Endothelial cell of umbilical vein (primary cell): Measurements from ENCODE around the gene COBLL1. TPM values are rescaled to one million over a fixed set of nuclear protein-coding genes. Genes with fewer than 3 reads are reported as not detected.

Source experiments
- BruUV-seq: library from RNA; stranded (reverse); fragments of 400-500 nt; replicated peaks from 2 replicates; lab custom pipeline; 2021; lab: Mats Ljungman, UMichigan
- CTCF ChIA-PET: fragments of 300-600, 350-600 bp; sonication (Branson Sonifier 250); formaldehyde crosslinking; loops from one replicate; lab custom pipeline; 2021; ENCODE audit warnings: antibody characterized with exemption, inconsistent platforms; lab: Charles Lee
- POLR2A ChIA-PET: fragments of 300-600, 350-600 bp; sonication (Branson Sonifier 250); formaldehyde crosslinking; loops from one replicate; lab custom pipeline; 2021; ENCODE audit warnings: antibody characterized with exemption, inconsistent platforms; lab: Charles Lee
- DNase-seq: peaks from one replicate; pipeline ENCODE4 v3.0.0-alpha.2; 2011; ENCODE audit warnings: low read depth, low spot score
- FAIRE-seq: peaks from 2 replicates; lab custom pipeline; 2011; peaks lifted over from hg19 to GRCh38; lab: Jason Lieb, UNC
- H2AFZ ChIP-seq: 2 replicates; pipeline ENCODE4 v1.6.0; 2012; ENCODE audit warnings: low read depth, low read length, control low read depth, inconsistent platforms
- H3K27ac ChIP-seq: 2 replicates; pipeline ENCODE4 v1.5.1; 2011; ENCODE audit warnings: low read depth, mild to moderate bottlenecking, control low read depth, low read length, moderate library complexity; ENCODE audit not compliant: insufficient read depth
- H3K27me3 ChIP-seq, 2 experiments: 2 replicates each; pipeline versions ENCODE4 v1.6.0 to v1.6.1; 2011; ENCODE audit warnings: low read length in 2 of 2, mixed read lengths in 1 of 2; ENCODE audit not compliant: control insufficient read depth in 2 of 2, insufficient read depth in 2 of 2
- H3K36me3 ChIP-seq, 2 experiments: 2 replicates in 1 of 2; 3 replicates in 1 of 2; pipeline ENCODE4 v1.5.1; 2011; ENCODE audit warnings: low read length in 2 of 2, mild to moderate bottlenecking in 1 of 2, moderate library complexity in 1 of 2; ENCODE audit not compliant: control insufficient read depth in 2 of 2, insufficient read depth in 2 of 2; ENCODE audit errors: extremely low read depth in 1 of 2
- H3K4me1 ChIP-seq: 3 replicates; pipeline ENCODE4 v1.5.1; 2011; ENCODE audit warnings: mild to moderate bottlenecking, low read length; ENCODE audit not compliant: control insufficient read depth, insufficient read depth; ENCODE audit errors: extremely low read depth
- H3K4me2 ChIP-seq: 2 replicates; pipeline ENCODE4 v1.6.1; 2011; ENCODE audit warnings: low read length, control low read depth, mixed read lengths; ENCODE audit not compliant: insufficient read depth
- H3K4me3 ChIP-seq, 3 experiments: fragments of 200-600 bp in 1 of 3; sonication (generic), shearing (Covaris generic) in 1 of 3; replicated peaks in 1 of 3; 2 replicates each; pipeline ENCODE4 v1.5.1; 2011 to 2016; ENCODE audit warnings: control low read depth in 3 of 3, low read length in 3 of 3, mild to moderate bottlenecking in 2 of 3, inconsistent platforms in 1 of 3, low read depth in 1 of 3, moderate library complexity in 1 of 3; ENCODE audit not compliant: insufficient read depth in 1 of 3
- H3K79me2 ChIP-seq: 2 replicates; pipeline ENCODE4 v1.6.0; 2012; ENCODE audit warnings: low read length, inconsistent platforms; ENCODE audit not compliant: control insufficient read depth, insufficient read depth
- H3K9ac ChIP-seq: replicated peaks from 2 replicates; pipeline ENCODE3; 2011; ENCODE audit warnings: low read length, control low read depth; ENCODE audit not compliant: insufficient read depth; ENCODE audit errors: extremely low read depth
- H3K9me1 ChIP-seq: replicated peaks from 3 replicates; pipeline ENCODE4 v1.6.0; 2011; ENCODE audit warnings: mild to moderate bottlenecking, low read length; ENCODE audit not compliant: control insufficient read depth, insufficient read depth; ENCODE audit errors: extremely low read depth
- H3K9me3 ChIP-seq: replicated peaks from 2 replicates; pipeline ENCODE4 v1.5.1; 2012; ENCODE audit warnings: low read length, inconsistent platforms; ENCODE audit not compliant: control insufficient read depth, insufficient read depth
- H4K20me1 ChIP-seq: replicated peaks from 2 replicates; pipeline ENCODE3; 2011; ENCODE audit warnings: mild to moderate bottlenecking, low read length; ENCODE audit not compliant: control insufficient read depth, insufficient read depth; ENCODE audit errors: extremely low read depth
- EZH2 ChIP-seq: IDR thresholded peaks from 2 replicates; pipeline ENCODE4 v1.6.1; 2012; ENCODE audit warnings: borderline replicate concordance, low read depth, mild to moderate bottlenecking, moderate library complexity, low read length, inconsistent platforms; ENCODE audit not compliant: severe bottlenecking
- FOS ChIP-seq: IDR thresholded peaks from 2 replicates; pipeline ENCODE4 v1.6.1; 2011; ENCODE audit warnings: mild to moderate bottlenecking, low read length, moderate library complexity, borderline replicate concordance; ENCODE audit not compliant: insufficient read depth
- JUN ChIP-seq: IDR thresholded peaks from 2 replicates; pipeline ENCODE4 v1.6.1; 2011; ENCODE audit warnings: borderline replicate concordance, low read depth; ENCODE audit not compliant: insufficient read length, insufficient read depth
- MAX ChIP-seq: IDR thresholded peaks from 2 replicates; pipeline ENCODE4 v1.6.1; 2011; ENCODE audit not compliant: insufficient read depth, insufficient read length
- MYC ChIP-seq: IDR thresholded peaks from one replicate; pipeline ENCODE4 v1.6.1; 2011; ENCODE audit warnings: mild to moderate bottlenecking, low read depth, low read length
- POLR2A ChIP-seq: IDR thresholded peaks from 2 replicates; pipeline ENCODE4 v1.6.1; 2012; ENCODE audit warnings: low read depth, mild to moderate bottlenecking, control low read depth, low read length
- POLR2AphosphoS5 ChIP-seq: IDR thresholded peaks from 2 replicates; pipeline ENCODE4 v1.6.1; 2012; ENCODE audit warnings: low read depth, mild to moderate bottlenecking, control low read depth, low read length, moderate library complexity; ENCODE audit not compliant: insufficient read depth
- dilution Hi-C: fragments of 300-500 bp; cut with MboI; formaldehyde crosslinking; loops from one replicate; pipeline ENCODE4 v1.15.0; 2019; ENCODE audit warnings: low sequenced_read_pairs; ENCODE audit not compliant: extremely low pct_ligation_motif_present
- intact Hi-C: fragments of 100-400 bp; cut with micrococcal nuclease; formaldehyde crosslinking; loops from one replicate; pipeline ENCODE4 v1.10.0; 2022
- polyA plus RNA-seq, 4 experiments: library from polyadenylated mRNA; depleted of rRNA in 3 of 4; stranded (reverse) in 3 of 4; unstranded in 1 of 4; fragments of >200 nt; gene quantifications; 2 replicates each; pipeline versions ENCODE4 v1.2.1 to v1.2.3, GENCODE V29; 2011 to 2012; ENCODE audit warnings: missing spikeins in 1 of 4
- total RNA-seq: library from RNA; stranded (reverse); gene quantifications from 2 replicates; pipeline ENCODE4 v1.2.3, GENCODE V29; 2021
- TF ChIP-seq, protein P1 (sequence below), 2 donors: IDR thresholded peaks; 1 replicate in 1 of 2; 2 replicates in 1 of 2; pipeline ENCODE4 v1.5.1; 2011; ENCODE audit warnings: low read length in 2 of 2, mild to moderate bottlenecking in 2 of 2, moderate library complexity in 2 of 2, control low read depth in 1 of 2, inconsistent platforms in 1 of 2, low read depth in 1 of 2; ENCODE audit not compliant: insufficient read depth in 1 of 2; ENCODE audit errors: extremely low read depth in 1 of 2

COBLL1 gene
- total and polyA plus RNA-seq, 2 donors (not counting 3 experiments of a cell fraction or from before 2014, with no cell fraction given), result 9.1 to 38.4 TPM

DNA sequence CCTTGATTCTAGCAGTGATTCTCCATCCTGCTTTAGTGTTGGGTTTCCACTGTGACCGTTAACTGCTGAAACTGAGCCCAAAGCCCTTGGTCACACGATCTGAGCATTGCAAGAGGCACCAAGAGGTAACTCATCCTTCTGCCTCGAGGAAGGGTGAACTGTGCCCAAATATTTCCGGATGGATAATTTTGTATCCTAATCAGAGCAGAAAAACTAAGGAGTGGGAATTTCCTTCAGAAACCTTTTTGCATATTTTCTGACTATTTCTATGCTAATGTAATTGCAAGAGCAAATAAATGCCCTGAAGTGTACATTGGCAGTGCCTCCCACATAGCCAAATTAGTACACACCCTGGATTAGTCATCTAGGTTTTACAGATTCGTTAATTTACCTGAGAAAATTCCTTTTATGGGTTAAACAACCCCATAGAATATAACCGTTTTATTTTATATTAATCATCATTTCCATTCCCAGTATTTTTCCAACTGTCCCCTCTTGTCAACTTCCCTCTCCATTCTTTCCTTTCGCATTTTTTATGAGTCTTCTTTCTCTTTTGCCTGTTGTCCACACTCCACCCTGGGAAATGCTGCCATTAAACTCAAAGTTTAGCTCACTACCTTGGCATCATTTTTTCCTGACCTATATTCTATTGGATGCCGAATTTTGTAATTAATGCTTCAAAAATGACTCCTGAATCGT, 31.7 kb upstream of the COBLL1 start:
- H3K79me2 ChIP-seq, result no peaks in the 10 kb centered on the region
- no peaks in the 10 kb centered on the region for H4K20me1 ChIP-seq
- no peak overlapping the region for H2AFZ ChIP-seq
- H3K9ac ChIP-seq, result no peak overlapping the region
- no peaks in the 10 kb centered on the region for H3K36me3 ChIP-seq
- H3K9me1 ChIP-seq, result no peaks in the 10 kb centered on the region
- no TSS peak for BruUV-seq
- intact Hi-C loops, result no loop called here
- ChIA-PET CTCF (interaction anchor here (0.9 kb wide), 1 partner anchor 40 kb away, joined by 3 read pairs; no protein-coding TSS in a partner anchor), POLR2A (no interaction called here)
- H3K27ac ChIP-seq, result no peak overlapping the region
- no peaks in the 10 kb centered on the region for H3K27me3 ChIP-seq
- H3K4me3 ChIP-seq, result no peak overlapping the region
- H3K4me1 ChIP-seq, result no peaks in the 10 kb centered on the region
- H3K4me2 ChIP-seq, result no peak overlapping the region
- no peak for TF ChIP-seq POLR2A
- TF ChIP-seq EZH2, result no peak
- TF ChIP-seq POLR2AphosphoS5, result no peak
- TF ChIP-seq JUN, result no peak
- TF ChIP-seq MAX, result no peak
- TF ChIP-seq, protein P1, sequence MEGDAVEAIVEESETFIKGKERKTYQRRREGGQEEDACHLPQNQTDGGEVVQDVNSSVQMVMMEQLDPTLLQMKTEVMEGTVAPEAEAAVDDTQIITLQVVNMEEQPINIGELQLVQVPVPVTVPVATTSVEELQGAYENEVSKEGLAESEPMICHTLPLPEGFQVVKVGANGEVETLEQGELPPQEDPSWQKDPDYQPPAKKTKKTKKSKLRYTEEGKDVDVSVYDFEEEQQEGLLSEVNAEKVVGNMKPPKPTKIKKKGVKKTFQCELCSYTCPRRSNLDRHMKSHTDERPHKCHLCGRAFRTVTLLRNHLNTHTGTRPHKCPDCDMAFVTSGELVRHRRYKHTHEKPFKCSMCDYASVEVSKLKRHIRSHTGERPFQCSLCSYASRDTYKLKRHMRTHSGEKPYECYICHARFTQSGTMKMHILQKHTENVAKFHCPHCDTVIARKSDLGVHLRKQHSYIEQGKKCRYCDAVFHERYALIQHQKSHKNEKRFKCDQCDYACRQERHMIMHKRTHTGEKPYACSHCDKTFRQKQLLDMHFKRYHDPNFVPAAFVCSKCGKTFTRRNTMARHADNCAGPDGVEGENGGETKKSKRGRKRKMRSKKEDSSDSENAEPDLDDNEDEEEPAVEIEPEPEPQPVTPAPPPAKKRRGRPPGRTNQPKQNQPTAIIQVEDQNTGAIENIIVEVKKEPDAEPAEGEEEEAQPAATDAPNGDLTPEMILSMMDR (IDR thresholded peaks at IDR 0.05; ENCODE audit: extremely low read depth in 1 of 2, insufficient read depth in 1 of 2, low read depth in 1 of 2, low read length in 2 of 2), result no peak
- TF ChIP-seq FOS, result no peak
- TF ChIP-seq MYC, result no peak
- dilution Hi-C loops, result no loop called here
- no peaks in the 10 kb centered on the region for H3K9me3 ChIP-seq
- DNase-seq, result no peak
- no peak for FAIRE-seq
